Muscle layer of duodenum (tissue), 2 donors: Measurements from ENCODE around the gene SLC12A1.
"Not testable (repeated sequence)": the region's sequence is repeated elsewhere in the genome, so short reads cannot be mapped to it uniquely, and the experiment has no call there.

Experiments used
- H3K27ac ChIP-seq: one replicate; pipeline ENCODE4 v1.7.0; 2013; ENCODE audit warnings: mild to moderate bottlenecking, low read length
- H3K27me3 ChIP-seq: one replicate; pipeline ENCODE4 v1.7.0; 2013; ENCODE audit warnings: low read depth, mild to moderate bottlenecking, control low read depth, low read length
- H3K36me3 ChIP-seq, 2 donors: one replicate each; pipeline ENCODE4 v1.7.0; 2013; ENCODE audit warnings: low read length in 2 of 2, control low read depth in 1 of 2, mild to moderate bottlenecking in 1 of 2; ENCODE audit not compliant: insufficient read depth in 2 of 2, control insufficient read depth in 1 of 2
- H3K4me1 ChIP-seq, 2 donors: one replicate each; pipeline ENCODE4 v1.7.0; 2013; ENCODE audit warnings: low read length in 2 of 2, mild to moderate bottlenecking in 2 of 2, control low read depth in 1 of 2, moderate library complexity in 1 of 2; ENCODE audit not compliant: insufficient read depth in 2 of 2, control insufficient read depth in 1 of 2
- H3K4me3 ChIP-seq, 2 donors: one replicate each; pipeline ENCODE4 v1.7.0; 2013; ENCODE audit warnings: low read length in 2 of 2, low read depth in 1 of 2, mild to moderate bottlenecking in 1 of 2
- H3K9me3 ChIP-seq, 2 donors: one replicate each; pipeline ENCODE4 v1.7.0; 2013; ENCODE audit warnings: low read length in 2 of 2, control low read depth in 1 of 2, mild to moderate bottlenecking in 1 of 2; ENCODE audit not compliant: control insufficient read depth in 1 of 2
- donor health status: healthy.

Gene SLC12A1

GRCh38 chr15:48309740-48310139 lies 103.6 kb downstream of the SLC12A1 start:
- H3K4me3 ChIP-seq, result no peak overlapping the region
- H3K36me3 ChIP-seq, result no peaks in the 10 kb centered on the region
- no peak overlapping the region for H3K27ac ChIP-seq
- no peaks in the 10 kb centered on the region for H3K4me1 ChIP-seq
- H3K27me3 ChIP-seq, result no peaks in the 10 kb centered on the region
- no peaks in the 10 kb centered on the region for H3K9me3 ChIP-seq

DNA sequence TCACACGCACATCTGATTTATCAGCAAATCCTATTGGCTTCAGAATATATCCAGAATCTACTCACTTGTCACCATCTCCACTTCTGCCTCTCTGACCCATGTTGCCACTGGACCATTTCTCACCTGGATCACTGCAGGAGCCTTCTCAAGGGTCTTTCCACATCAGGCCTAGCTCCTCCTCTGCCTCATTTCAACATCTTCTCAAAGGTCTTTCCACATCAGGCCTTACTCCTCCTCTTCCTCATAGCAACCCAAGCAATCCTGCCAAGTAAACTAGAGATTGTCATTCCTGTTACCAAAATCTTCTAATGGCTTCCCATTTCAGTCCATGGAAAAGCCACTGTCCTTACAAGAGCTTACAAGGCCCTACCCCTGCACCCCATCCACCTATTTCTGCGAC lies 107.1 kb downstream of the SLC12A1 start:
- Histone ChIP-seq H3K36me3 (no peaks in the 10 kb centered on the region), H3K4me1 (no peaks in the 10 kb centered on the region), H3K4me3 (no peak overlapping the region), H3K27ac (no peak overlapping the region), H3K27me3 (no peaks in the 10 kb centered on the region), H3K9me3 (no peaks in the 10 kb centered on the region)

DNA sequence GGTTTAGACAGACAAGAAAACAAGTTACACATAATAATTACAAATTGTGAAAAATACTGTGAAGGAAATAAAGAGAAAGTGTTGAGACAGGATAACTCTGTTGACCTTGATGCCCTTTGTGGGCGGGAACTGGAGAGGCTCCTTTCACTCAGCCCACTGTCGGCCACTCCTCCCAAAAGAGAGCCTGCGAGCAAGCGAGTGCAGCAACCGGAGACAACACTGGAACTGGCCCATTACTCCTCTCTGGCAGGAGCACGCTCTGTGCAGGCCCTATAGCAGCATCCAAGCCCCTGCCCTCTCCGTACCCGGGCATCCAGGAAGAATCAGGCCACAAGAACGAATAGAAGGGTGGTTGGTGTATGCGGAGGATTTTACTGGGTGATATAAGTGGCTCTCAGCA lies 108.9 kb downstream of the SLC12A1 start:
- Histone ChIP-seq H3K27me3 (no peaks in the 10 kb centered on the region), H3K4me1 (no peaks in the 10 kb centered on the region), H3K27ac (no peak overlapping the region), H3K36me3 (no peaks in the 10 kb centered on the region), H3K9me3 (no peaks in the 10 kb centered on the region), H3K4me3 (no peak overlapping the region)

- H3K4me3 ChIP-seq, result no peak overlapping the region
- H3K4me1 ChIP-seq, result no peaks in the 10 kb centered on the region
- H3K9me3 ChIP-seq, result no peaks in the 10 kb centered on the region
- H3K27ac ChIP-seq, result no peak overlapping the region
- H3K27me3 ChIP-seq, result no peaks in the 10 kb centered on the region
- no peaks in the 10 kb centered on the region for H3K36me3 ChIP-seq
Observed at GRCh38 chr15:48317221-48317620, 111.1 kb downstream of the SLC12A1 start.

GRCh38 chr15:48318131-48318530 lies 112.0 kb downstream of the SLC12A1 start:
- Histone ChIP-seq H3K27ac (no peak overlapping the region), H3K4me1 (no peaks in the 10 kb centered on the region), H3K27me3 (no peaks in the 10 kb centered on the region), H3K4me3 (no peak overlapping the region), H3K9me3 (no peaks in the 10 kb centered on the region), H3K36me3 (no peaks in the 10 kb centered on the region)

DNA sequence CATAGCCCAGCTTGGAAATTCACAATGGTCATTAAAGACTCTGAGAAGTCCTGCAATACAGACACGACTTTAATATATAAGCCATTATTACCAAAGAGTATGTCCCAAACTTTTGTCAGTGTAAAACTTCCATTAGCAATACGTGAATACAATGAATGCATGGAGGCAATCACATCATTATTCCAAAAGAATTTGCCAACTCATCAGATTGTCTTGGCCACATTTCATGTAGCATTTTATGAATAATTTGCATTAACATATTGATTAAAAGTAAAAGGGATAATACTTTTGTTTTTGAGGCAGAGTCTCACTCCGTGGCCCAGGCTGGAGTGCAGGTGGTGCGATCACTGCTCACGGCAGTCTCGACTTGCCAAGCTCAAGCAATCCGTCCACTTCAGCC lies 117.2 kb downstream of the SLC12A1 start:
- no peaks in the 10 kb centered on the region for H3K9me3 ChIP-seq
- H3K4me1 ChIP-seq, result no peaks in the 10 kb centered on the region
- no peaks in the 10 kb centered on the region for H3K36me3 ChIP-seq
- no peak overlapping the region for H3K4me3 ChIP-seq
- H3K27me3 ChIP-seq, result no peaks in the 10 kb centered on the region
- no peak overlapping the region for H3K27ac ChIP-seq

GRCh38 chr15:48324949-48325348 lies 118.8 kb downstream of the SLC12A1 start:
- H3K36me3 ChIP-seq, result no peaks in the 10 kb centered on the region

GRCh38 chr15:48325400-48325799 lies 119.3 kb downstream of the SLC12A1 start:
- Histone ChIP-seq H3K4me3 (no peak overlapping the region), H3K27ac (no peak overlapping the region), H3K9me3 (no peaks in the 10 kb centered on the region), H3K4me1 (peaks cover 4 to 8% of the 10 kb centered on the region in 2 donors), H3K27me3 (no peaks in the 10 kb centered on the region), H3K36me3 (no peaks in the 10 kb centered on the region)

More at GRCh38 chr15:48324949-48325348, 118.8 kb downstream of the SLC12A1 start:
- Histone ChIP-seq H3K27me3 (no peaks in the 10 kb centered on the region), H3K4me3 (no peak overlapping the region), H3K9me3 (no peaks in the 10 kb centered on the region), H3K27ac (no peak overlapping the region), H3K4me1 (peaks cover 0 to 4% of the 10 kb centered on the region in 2 donors)

DNA sequence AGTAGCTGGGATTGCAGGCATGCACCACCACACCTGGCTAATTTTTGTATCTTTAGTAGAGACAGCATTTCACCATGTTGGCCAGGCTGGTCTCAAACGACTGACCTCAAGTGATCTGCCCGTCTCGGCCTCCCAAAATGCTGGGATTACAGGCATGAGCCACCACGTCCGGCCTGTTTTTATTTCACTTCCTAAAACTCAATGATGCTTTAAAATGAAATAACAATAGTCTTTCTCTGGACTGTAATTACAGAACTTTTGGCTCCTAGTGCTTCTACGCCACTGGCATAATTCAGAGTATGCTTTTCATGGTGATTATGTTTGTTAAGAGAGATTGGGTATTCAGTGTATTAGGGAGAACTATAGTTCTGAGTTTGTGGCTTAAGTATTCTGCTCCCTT lies 120.1 kb downstream of the SLC12A1 start:
- not testable (repeated sequence) for H3K9me3 ChIP-seq, H3K27ac ChIP-seq, H3K27me3 ChIP-seq, H3K4me3 ChIP-seq, H3K36me3 ChIP-seq
- peaks cover 5 to 11% of the 10 kb centered on the region in 2 donors for H3K4me1 ChIP-seq

DNA sequence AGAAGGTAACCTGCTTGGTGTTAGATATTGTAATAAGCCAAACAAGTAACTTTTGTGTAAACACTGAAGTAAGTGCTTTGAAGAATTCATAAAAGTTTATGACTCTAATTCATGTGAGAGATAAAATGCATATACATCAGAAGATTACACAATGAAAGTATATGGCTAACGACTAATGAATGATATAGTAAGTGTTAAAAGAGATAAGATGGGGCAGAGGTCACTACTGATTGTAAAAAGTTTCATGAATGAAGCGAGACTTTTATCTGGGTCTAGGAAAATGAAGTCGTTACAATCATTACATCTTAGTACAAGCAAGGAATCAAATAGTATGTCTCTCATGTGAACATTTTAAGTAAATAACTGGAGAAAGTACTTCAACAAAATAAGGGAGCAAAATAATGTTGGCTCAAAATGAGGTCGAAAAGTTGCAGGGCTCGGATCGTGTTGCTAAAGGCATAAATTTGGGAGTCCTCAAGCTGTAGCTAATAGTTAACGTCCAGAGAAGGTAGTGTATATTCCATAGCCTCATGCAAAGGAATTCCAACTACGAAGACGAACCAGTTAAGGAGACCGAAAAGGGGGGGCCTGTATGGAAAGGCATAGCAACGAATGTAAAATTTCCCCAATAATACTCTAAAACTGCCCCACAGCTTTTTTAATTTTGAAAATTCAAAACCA lies 124.1 kb downstream of the SLC12A1 start:
- Histone ChIP-seq H3K4me1 (peaks cover 5 to 19% of the 10 kb centered on the region in 2 donors), H3K27me3 (no peaks in the 10 kb centered on the region), H3K4me3 (peak overlapping the region; percentile 85 to 92), H3K36me3 (peaks cover 10 to 11% of the 10 kb centered on the region in 2 donors), H3K9me3 (no peaks in the 10 kb centered on the region), H3K27ac (peak overlapping the region; percentile 87)

- Histone ChIP-seq H3K36me3 (peaks cover 16% of the 10 kb centered on the region in 2 donors), H3K4me3 (peak within 1 kb of the TSS; percentile 85 to 92), H3K27ac (peak within 1 kb of the TSS; percentile 87), H3K9me3 (no peaks in the 10 kb centered on the region), H3K4me1 (peaks cover 5 to 19% of the 10 kb centered on the region in 2 donors), H3K27me3 (no peaks in the 10 kb centered on the region)
Observed at GRCh38 chr15:48330855-48331795, 125.0 kb downstream of the SLC12A1 start, which contains the start of gene DUT. Gene DUT, plus strand, starts transcription at chr15:48331429. Its CDS starts 87 bp downstream, at chr15:48331516.
